HCT116 (cell line): ENCODE results near the gene NOTUM. TPM values are rescaled to one million over a fixed set of nuclear protein-coding genes. Genes with fewer than 3 reads are reported as not detected.

Experiments
- ATAC-seq: fragments of 200-7000 bp; cut with Tn5 transposase; 2 replicates; pipeline ENCODE4 v1.9.1; 2020; ENCODE audit warnings: mild to moderate bottlenecking, moderate library complexity
- BruUV-seq: library from RNA; stranded (reverse); fragments of 400-500 nt; replicated peaks from 2 replicates; lab custom pipeline; 2021; lab: Mats Ljungman, UMichigan
- CTCF ChIA-PET: fragments of 300-600 bp; sonication (Branson Sonifier 250); formaldehyde crosslinking; loops from one replicate; lab custom pipeline; 2021; ENCODE audit warnings: antibody characterized with exemption; lab: Charles Lee
- POLR2A ChIA-PET: fragments of 300-600, 350-600 bp; sonication (Branson Sonifier 250); formaldehyde crosslinking; loops from one replicate; lab custom pipeline; 2021; ENCODE audit warnings: antibody characterized with exemption; lab: Charles Lee
- RAD21 ChIA-PET, 2 experiments: fragments of 300-600 bp; sonication (Branson Sonifier 250); formaldehyde crosslinking; loops; one replicate each; lab custom pipeline; 2023; ENCODE audit warnings: low total read pairs in 2 of 2; ENCODE audit not compliant: uncharacterized antibody in 2 of 2, unreplicated experiment in 2 of 2, low non-redundant PET in 1 of 2; lab: Charles Lee
- DNase-seq: peaks from one replicate; pipeline ENCODE4 v3.0.0-alpha.2; 2010; ENCODE audit warnings: low read depth, low spot score
- H2AFZ ChIP-seq: fragments of 200-600 bp; shearing (Covaris generic), sonication (generic); 2 replicates; pipeline ENCODE4 v1.6.1; 2017; ENCODE audit warnings: low read depth, mixed run types, mixed read lengths, antibody characterized with exemption, low read length; ENCODE audit not compliant: poor library complexity, severe bottlenecking
- H3K27ac ChIP-seq: 2 replicates; pipeline ENCODE4 v1.5.1; 2012; ENCODE audit warnings: low read depth, low read length
- H3K27me3 ChIP-seq: fragments of 200-600 bp; sonication (generic); 2 replicates; pipeline ENCODE4 v1.6.1; 2016; ENCODE audit warnings: mixed run types, low read length, mixed read lengths; ENCODE audit not compliant: insufficient read depth
- H3K36me3 ChIP-seq, 2 experiments: fragments of 200-500 bp in 1 of 2; fragments of 200-600 bp in 1 of 2; sonication (Bioruptor generic) in 1 of 2; sonication (generic) in 1 of 2; 2 replicates each; pipeline versions ENCODE4 v1.5.1 to v1.6.1; 2014 to 2016; ENCODE audit warnings: low read length in 2 of 2, inconsistent platforms in 1 of 2, mixed read lengths in 1 of 2, mixed run types in 1 of 2; ENCODE audit not compliant: insufficient read depth in 2 of 2, control insufficient read depth in 1 of 2
- H3K4me1 ChIP-seq, 2 experiments: fragments of 200-600 bp in 1 of 2; sonication (generic) in 1 of 2; 2 replicates each; pipeline versions ENCODE4 v1.5.1 to v1.6.1; 2012 to 2017; ENCODE audit warnings: low read length in 2 of 2, inconsistent platforms in 1 of 2, mild to moderate bottlenecking in 1 of 2, mixed read lengths in 1 of 2, mixed run types in 1 of 2, moderate library complexity in 1 of 2; ENCODE audit not compliant: insufficient read depth in 2 of 2, control insufficient read depth in 1 of 2
- H3K4me2 ChIP-seq: fragments of 200-600 bp; sonication (generic); 2 replicates; pipeline ENCODE4 v1.6.1; 2017; ENCODE audit warnings: mixed run types, low read length, mixed read lengths
- H3K4me3 ChIP-seq, 2 experiments: fragments of 200-600 bp in 1 of 2; sonication (generic) in 1 of 2; replicated peaks in 1 of 2; 2 replicates each; pipeline ENCODE4 v1.5.1; 2011 to 2016; ENCODE audit warnings: low read length in 2 of 2, control low read depth in 1 of 2, low read depth in 1 of 2, mild to moderate bottlenecking in 1 of 2, mixed read lengths in 1 of 2, mixed run types in 1 of 2
- H3K79me2 ChIP-seq: fragments of 200-600 bp; sonication (generic); 2 replicates; pipeline ENCODE4 v1.6.1; 2017; ENCODE audit warnings: mild to moderate bottlenecking, mixed run types, low read length, moderate library complexity, mixed read lengths; ENCODE audit not compliant: insufficient read depth
- H3K9ac ChIP-seq: fragments of 200-600 bp; sonication (generic); 2 replicates; pipeline ENCODE4 v1.6.1; 2016; ENCODE audit warnings: low read length, mixed read lengths
- H3K9me2 ChIP-seq: fragments of 200-600 bp; sonication (generic), shearing (Covaris generic); 2 replicates; pipeline ENCODE4 v1.6.1; 2017; ENCODE audit warnings: mixed run types, mild to moderate bottlenecking, moderate library complexity; ENCODE audit not compliant: insufficient read depth
- H3K9me3 ChIP-seq, 2 experiments: fragments of 200-500 bp in 1 of 2; fragments of 200-600 bp in 1 of 2; sonication (Bioruptor generic) in 1 of 2; sonication (generic) in 1 of 2; 2 replicates each; pipeline ENCODE4 v1.6.1; 2014 to 2017; ENCODE audit warnings: low read length in 2 of 2, mixed read lengths in 2 of 2, inconsistent platforms in 1 of 2, low read depth in 1 of 2, mild to moderate bottlenecking in 1 of 2, mixed run types in 1 of 2, moderate library complexity in 1 of 2; ENCODE audit not compliant: control insufficient read depth in 1 of 2, insufficient read depth in 1 of 2
- H4K20me1 ChIP-seq: fragments of 200-600 bp; sonication (generic), shearing (Covaris generic); 2 replicates; pipeline ENCODE4 v1.6.1; 2017; ENCODE audit warnings: mixed run types, mild to moderate bottlenecking, moderate library complexity; ENCODE audit not compliant: insufficient read depth
- POLR2A ChIP-seq: IDR thresholded peaks from 2 replicates; pipeline ENCODE4 v1.7.0; 2011; ENCODE audit warnings: borderline replicate concordance; ENCODE audit not compliant: insufficient read depth, insufficient read length; ENCODE audit errors: extremely low read depth
- POLR2AphosphoS5 ChIP-seq: IDR thresholded peaks from 2 replicates; pipeline ENCODE4 v1.6.1; 2011; ENCODE audit warnings: mild to moderate bottlenecking, low read depth, low read length, moderate library complexity
- RAD21 ChIP-seq: IDR thresholded peaks from 2 replicates; pipeline ENCODE4 v1.6.1; 2012; ENCODE audit warnings: low read depth, mild to moderate bottlenecking
- SIN3A ChIP-seq: IDR thresholded peaks from 2 replicates; pipeline ENCODE4 v1.6.1; 2012; ENCODE audit warnings: low read depth
- SP1 ChIP-seq: IDR thresholded peaks from 2 replicates; pipeline ENCODE4 v1.6.1; 2012; ENCODE audit warnings: low read depth
- YY1 ChIP-seq: IDR thresholded peaks from 2 replicates; pipeline ENCODE4 v1.6.1; 2011; ENCODE audit warnings: low read length, low read depth, moderate library complexity, mild to moderate bottlenecking; ENCODE audit not compliant: insufficient replicate concordance; ENCODE audit errors: extremely low read depth
- intact Hi-C: fragments of 100-400 bp; cut with micrococcal nuclease; formaldehyde crosslinking; loops from 2 replicates; pipeline ENCODE4 v1.10.0; 2022
- total RNA-seq: library from RNA; stranded (reverse); gene quantifications from one replicate; pipeline ENCODE4 v1.2.1, GENCODE V29; 2021; ENCODE audit not compliant: unreplicated experiment
- TF ChIP-seq, protein P1 (sequence below): IDR thresholded peaks from 2 replicates; pipeline ENCODE4 v1.6.1; 2011; ENCODE audit warnings: mild to moderate bottlenecking, low read length, moderate library complexity; ENCODE audit not compliant: insufficient replicate concordance; ENCODE audit errors: extremely low read depth

Gene NOTUM
- total RNA-seq, 1 experiment from 2014 or later: 12.5 TPM

- TF ChIP-seq RAD21 (no peak), SP1 (no peak), POLR2AphosphoS5 (peak; percentile 44), POLR2A (peak; percentile 21), SIN3A (peak; percentile 43; the same call in 1 of the 2 replicates), YY1 (no peak)
- TF ChIP-seq, protein P1, sequence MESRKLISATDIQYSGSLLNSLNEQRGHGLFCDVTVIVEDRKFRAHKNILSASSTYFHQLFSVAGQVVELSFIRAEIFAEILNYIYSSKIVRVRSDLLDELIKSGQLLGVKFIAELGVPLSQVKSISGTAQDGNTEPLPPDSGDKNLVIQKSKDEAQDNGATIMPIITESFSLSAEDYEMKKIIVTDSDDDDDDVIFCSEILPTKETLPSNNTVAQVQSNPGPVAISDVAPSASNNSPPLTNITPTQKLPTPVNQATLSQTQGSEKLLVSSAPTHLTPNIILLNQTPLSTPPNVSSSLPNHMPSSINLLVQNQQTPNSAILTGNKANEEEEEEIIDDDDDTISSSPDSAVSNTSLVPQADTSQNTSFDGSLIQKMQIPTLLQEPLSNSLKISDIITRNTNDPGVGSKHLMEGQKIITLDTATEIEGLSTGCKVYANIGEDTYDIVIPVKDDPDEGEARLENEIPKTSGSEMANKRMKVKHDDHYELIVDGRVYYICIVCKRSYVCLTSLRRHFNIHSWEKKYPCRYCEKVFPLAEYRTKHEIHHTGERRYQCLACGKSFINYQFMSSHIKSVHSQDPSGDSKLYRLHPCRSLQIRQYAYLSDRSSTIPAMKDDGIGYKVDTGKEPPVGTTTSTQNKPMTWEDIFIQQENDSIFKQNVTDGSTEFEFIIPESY: no peak
- TF ChIP-seq, all 23 proteins: peak for 3
- H3K9me3 ChIP-seq: no peaks in the 10 kb centered on the region
- no peak overlapping the region for H3K4me2 ChIP-seq
- H3K9me2 ChIP-seq: no peaks in the 10 kb centered on the region
- intact Hi-C loops: no loop called here
- ATAC-seq (no peak), DNase-seq (no peak)
- peaks cover 6 to 33% of the 10 kb centered on the region in 2 experiments; a peak in 2 of 4 replicates for H3K36me3 ChIP-seq
- no TSS peak for BruUV-seq
- POLR2A ChIA-PET: interaction anchor here (0.9 kb wide), 1 partner anchor 16 kb away, joined by 3 read pairs; no protein-coding TSS in a partner anchor
- H3K79me2 ChIP-seq: peaks cover 25% of the 10 kb centered on the region
- CTCF ChIA-PET: no interaction called here
- no peaks in the 10 kb centered on the region for H4K20me1 ChIP-seq
- H3K9ac ChIP-seq: no peak overlapping the region
- RAD21 ChIA-PET: no interaction called here
- H2AFZ ChIP-seq: no peak overlapping the region
- H3K27me3 ChIP-seq: no peaks in the 10 kb centered on the region
- H3K4me1 ChIP-seq: peaks cover 14 to 60% of the 10 kb centered on the region in 2 experiments; a peak in 3 of 4 replicates
- no peak overlapping the region for H3K4me3 ChIP-seq
- 0 out of 2 replicates have a peak overlapping the region, but pooled peaks have one; percentile 11 for H3K27ac ChIP-seq
These were observed 29.2 kb downstream of the NOTUM start for GRCh38 chr17:81931557-81932332.
